ENCODE data around the gene FZD1.
A peak's percentile ranks its signal among the peaks of the same experiment; 100 is the strongest.

The FZD1 gene

GRCh38 chr7:91264046-91264923, at the start of gene FZD1:
TSS of gene FZD1 (plus strand) at chr7:91264433. CDS start at chr7:91264881, 448 bp downstream.
- DNase-seq (ENCODE audit: low read depth in 2 of 2), result peak; percentile 44 to 59

- DNase-seq (ENCODE audit: low read depth in 2 of 2), result no peak
Observed at GRCh38 chr7:91226411-91226810, 37.8 kb upstream of the FZD1 start.

- no peak for DNase-seq (ENCODE audit: low read depth in 2 of 2)
Observed at GRCh38 chr7:91228327-91228726, 35.9 kb upstream of the FZD1 start.

GRCh38 chr7:91228927-91229558, 35.2 kb upstream of the FZD1 start:
- DNase-seq (ENCODE audit: low read depth in 2 of 2), result no peak

GRCh38 chr7:91230100-91230499, 34.1 kb upstream of the FZD1 start:
- no peak for DNase-seq (ENCODE audit: low read depth in 2 of 2)

- no peak for DNase-seq (ENCODE audit: low read depth in 2 of 2)
Observed at GRCh38 chr7:91230503-91230902, 33.7 kb upstream of the FZD1 start.

GRCh38 chr7:91233212-91233611, 31.0 kb upstream of the FZD1 start:
- no peak for DNase-seq (ENCODE audit: low read depth in 2 of 2)

GRCh38 chr7:91235211-91235832, 28.9 kb upstream of the FZD1 start:
- DNase-seq (ENCODE audit: low read depth in 2 of 2), result no peak

- DNase-seq (ENCODE audit: low read depth in 2 of 2), result no peak
Observed at GRCh38 chr7:91239171-91239604, 25.0 kb upstream of the FZD1 start.

- no peak for DNase-seq (ENCODE audit: low read depth in 2 of 2)
Observed at GRCh38 chr7:91239772-91240171, 24.5 kb upstream of the FZD1 start.

GRCh38 chr7:91240376-91240941, 23.8 kb upstream of the FZD1 start:
- DNase-seq (ENCODE audit: low read depth in 2 of 2), result no peak

GRCh38 chr7:91242097-91242844, 22.0 kb upstream of the FZD1 start:
- no peak for DNase-seq (ENCODE audit: low read depth in 2 of 2)

- no peak for DNase-seq (ENCODE audit: low read depth in 2 of 2)
Observed at GRCh38 chr7:91243591-91244301, 20.5 kb upstream of the FZD1 start.

- no peak for DNase-seq (ENCODE audit: low read depth in 2 of 2)
Observed at GRCh38 chr7:91247500-91247899, 16.7 kb upstream of the FZD1 start.

GRCh38 chr7:91248996-91249395, 15.2 kb upstream of the FZD1 start:
- DNase-seq (ENCODE audit: low read depth in 2 of 2), result no peak

- no peak for DNase-seq (ENCODE audit: low read depth in 2 of 2)
Observed at GRCh38 chr7:91249506-91250233, 14.6 kb upstream of the FZD1 start.

- DNase-seq (ENCODE audit: low read depth in 2 of 2), result no peak
Observed at GRCh38 chr7:91250706-91251105, 13.5 kb upstream of the FZD1 start.

- DNase-seq (ENCODE audit: low read depth in 2 of 2), result no peak
Observed at GRCh38 chr7:91251877-91252276, 12.4 kb upstream of the FZD1 start.

- DNase-seq (ENCODE audit: low read depth in 2 of 2), result no peak
Observed at GRCh38 chr7:91263384-91264045, 718 bp upstream of the FZD1 start.

All from activated CD4-positive, alpha-beta T cell treated with anti-CD3 and anti-CD28 coated beads for 24 hours (primary cell).